Activated CD4-positive, alpha-beta T cell treated with anti-CD3 and anti-CD28 coated beads, Interleukin-10, Interleukin-2, amounts not matched to agents 100 ng/mL and 50 ng/mL, durations not matched to agents 16 hours and 8 hours (primary cell): ENCODE results near the gene ZNF618.

Source experiments
- DNase-seq: peaks from one replicate; pipeline ENCODE4 v3.0.0-alpha.2; 2020

ZNF618 gene

GRCh38 chr9:113876151-113876992, at the start of gene ZNF618:
ZNF618 (plus strand) TSS chr9:113876309; CDS start chr9:113876381, 72 bp downstream.
- DNase-seq, result peak; percentile 20

DNA sequence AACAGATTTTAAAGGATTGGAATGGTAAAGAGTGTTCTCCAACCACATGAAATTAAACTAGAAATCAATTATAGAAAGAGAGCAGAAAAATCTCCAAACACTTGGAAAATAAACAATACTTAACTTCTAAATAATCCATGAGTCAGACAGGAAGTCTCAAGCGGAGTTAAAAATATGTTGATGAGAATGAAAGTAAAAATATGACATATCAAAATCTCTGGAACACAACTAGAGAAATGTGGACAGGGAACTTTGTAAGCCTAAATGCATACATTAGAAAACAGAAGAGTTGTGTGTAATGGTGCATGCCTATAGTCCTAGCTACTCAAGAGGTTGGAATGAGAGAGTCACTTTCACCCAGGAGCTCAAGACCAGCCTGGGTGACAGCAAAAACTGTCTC, 47.9 kb upstream of the ZNF618 start:
- no peak for DNase-seq

GRCh38 chr9:113837334-113837733, 38.8 kb upstream of the ZNF618 start:
- no peak for DNase-seq

GRCh38 chr9:113842086-113842485, 34.0 kb upstream of the ZNF618 start:
- no peak for DNase-seq

DNA sequence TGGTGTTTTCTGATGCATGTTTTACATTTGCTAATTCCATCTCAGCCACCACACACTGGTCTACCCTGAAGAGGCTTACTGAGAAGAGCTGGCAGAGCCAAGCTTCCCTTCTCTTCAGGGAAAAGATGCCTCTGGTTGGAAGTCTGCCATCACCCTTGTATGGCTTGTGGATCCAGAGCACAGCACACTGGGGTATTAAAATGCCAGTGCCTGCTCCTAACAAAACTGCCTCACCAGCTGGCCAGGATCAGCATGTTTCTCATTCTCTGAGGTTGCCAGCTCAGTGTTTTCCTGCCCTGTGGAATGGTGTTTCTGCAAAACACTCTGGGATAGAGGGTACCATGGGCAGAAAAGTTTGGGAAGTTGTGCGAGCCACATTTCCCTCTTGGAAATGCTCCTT, 31.6 kb upstream of the ZNF618 start:
- no peak for DNase-seq

DNA sequence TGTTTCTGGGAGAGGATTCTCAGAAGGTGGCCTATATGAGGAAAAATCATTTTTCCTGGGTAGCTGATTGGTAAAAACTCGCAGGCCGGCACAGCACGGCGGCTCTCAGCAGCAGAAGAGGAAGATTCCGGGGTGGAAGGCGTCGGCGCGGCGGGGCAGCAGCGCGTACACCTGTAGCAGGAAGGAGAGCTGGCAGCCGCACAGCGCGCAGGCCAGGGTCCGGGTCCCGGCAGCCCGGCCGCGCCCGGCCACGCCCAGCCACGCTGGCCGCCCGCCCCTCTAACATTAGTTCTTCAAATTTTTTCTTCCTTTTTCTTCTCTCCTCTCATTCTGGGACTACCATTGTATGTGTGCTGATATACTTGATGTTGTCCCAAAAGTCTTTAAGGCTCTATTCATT, 24.8 kb upstream of the ZNF618 start:
- DNase-seq, result no peak

DNA sequence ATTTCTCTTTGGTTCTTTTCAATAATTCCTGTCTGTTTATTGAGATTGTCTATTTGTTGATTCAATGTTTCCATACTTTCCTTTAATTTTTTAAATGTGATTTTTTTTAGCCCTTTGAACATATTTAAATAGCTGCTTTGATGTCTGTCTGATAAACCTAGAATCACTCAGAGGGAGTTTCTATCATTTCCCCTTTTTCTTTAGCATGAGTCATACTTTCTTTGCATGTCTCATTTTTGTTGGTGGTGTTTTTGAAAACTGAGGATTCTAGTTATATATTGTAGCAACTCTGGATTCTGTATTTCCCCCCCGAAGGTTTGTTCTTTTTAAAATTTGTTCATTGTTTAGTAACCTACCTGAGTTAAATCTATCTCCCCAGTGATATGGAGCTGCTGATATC, 24.2 kb upstream of the ZNF618 start:
- no peak for DNase-seq

- peak; percentile 24 for DNase-seq
These were observed 22.8 kb upstream of the ZNF618 start for GRCh38 chr9:113853333-113853732.

GRCh38 chr9:113854310-113854709, 21.8 kb upstream of the ZNF618 start:
- DNase-seq, result no peak

DNA sequence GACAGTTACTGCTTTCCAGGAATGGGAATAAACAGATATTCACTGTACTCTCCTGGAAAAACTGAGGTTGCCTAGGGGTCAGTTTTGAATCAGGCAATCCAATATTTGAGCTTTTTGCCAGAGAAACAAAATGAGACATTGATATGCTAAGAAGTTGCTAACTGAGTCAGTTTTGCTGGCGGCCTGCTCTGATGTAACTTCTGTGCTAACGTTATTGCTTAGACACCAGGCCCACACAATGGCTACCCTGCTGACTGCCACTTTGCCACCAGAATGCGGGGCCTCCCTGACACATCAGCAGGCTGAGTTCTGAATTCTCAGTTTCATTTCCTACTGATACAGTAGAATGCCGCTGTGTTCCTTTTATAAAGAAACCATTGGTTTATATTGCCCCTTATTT, 18.2 kb upstream of the ZNF618 start:
- peak; percentile 14 for DNase-seq

GRCh38 chr9:113858282-113858681, 17.8 kb upstream of the ZNF618 start:
- DNase-seq, result no peak

- DNase-seq, result no peak
These were observed 12.8 kb upstream of the ZNF618 start for GRCh38 chr9:113863345-113863744.

DNA sequence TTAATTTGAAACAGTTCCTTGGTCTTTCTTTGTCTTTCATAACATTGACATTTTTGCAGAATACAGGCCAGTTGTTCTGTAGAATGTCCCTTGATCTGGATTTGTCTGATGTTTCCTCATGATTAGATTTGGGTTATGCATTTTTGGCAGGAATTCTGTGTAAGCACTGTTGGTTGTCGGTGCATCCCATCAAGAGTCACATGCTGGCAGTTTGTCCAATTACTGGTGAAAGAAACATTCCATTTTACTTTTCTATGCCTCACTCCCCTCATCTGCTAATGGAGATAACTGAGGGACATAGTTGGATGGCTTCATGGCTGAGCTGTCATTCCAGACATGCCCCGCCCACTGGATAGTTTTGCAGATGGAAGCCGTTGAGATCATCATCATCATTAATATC, 7.6 kb upstream of the ZNF618 start:
- no peak for DNase-seq

DNA sequence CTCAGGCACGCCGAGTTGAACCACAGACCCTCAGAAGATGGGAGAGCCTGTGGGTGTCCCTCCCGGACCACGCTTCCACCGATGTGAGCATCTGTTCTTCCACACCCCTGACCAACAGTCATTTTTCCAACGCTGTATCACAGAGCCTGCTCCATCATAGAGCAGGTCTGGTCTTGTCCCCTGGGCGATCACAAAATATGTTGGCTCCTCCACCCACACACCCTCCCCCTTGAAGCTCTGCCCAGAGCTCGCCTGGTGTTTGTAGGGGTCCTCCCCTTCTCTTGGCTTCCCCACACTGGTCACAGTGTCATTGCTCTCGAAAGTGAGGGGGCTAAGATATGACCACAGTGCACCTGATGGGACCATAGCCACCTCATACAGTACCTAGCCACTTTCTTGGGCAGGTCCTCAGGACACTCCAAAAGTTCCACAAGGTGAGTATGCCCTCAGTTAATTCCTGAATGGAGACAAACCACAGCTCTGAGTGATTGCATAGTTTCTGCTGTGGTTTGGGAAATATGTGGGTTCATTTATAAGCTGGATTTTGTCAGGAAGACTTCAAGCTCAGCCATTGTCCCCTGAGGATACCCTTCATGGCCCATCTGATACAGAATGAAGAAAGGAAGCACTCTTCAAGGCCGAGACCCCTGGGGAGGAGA, 3.5 kb upstream of the ZNF618 start:
- DNase-seq, result no peak

DNA sequence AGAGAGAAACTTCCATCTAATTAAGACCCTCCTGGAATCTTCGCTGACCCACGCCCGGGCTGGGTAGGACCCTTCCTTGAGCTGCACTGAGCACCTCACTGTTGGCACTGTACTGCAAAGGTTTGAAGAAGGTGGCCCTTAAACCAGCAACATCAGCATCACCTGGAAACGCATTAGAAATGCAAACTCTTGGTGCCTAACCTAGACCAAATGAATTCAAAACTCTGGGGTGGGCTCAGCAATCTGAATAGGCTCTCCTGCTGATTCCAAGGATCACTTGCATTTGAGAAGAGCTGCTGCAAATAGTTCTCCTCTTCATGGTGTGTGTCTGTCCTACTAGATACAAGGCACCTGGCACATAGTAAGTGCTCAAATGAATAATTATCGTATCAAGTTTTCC, 2.7 kb upstream of the ZNF618 start:
- DNase-seq, result no peak

- no peak for DNase-seq
These were observed 2.2 kb upstream of the ZNF618 start for GRCh38 chr9:113873926-113874325.

DNA sequence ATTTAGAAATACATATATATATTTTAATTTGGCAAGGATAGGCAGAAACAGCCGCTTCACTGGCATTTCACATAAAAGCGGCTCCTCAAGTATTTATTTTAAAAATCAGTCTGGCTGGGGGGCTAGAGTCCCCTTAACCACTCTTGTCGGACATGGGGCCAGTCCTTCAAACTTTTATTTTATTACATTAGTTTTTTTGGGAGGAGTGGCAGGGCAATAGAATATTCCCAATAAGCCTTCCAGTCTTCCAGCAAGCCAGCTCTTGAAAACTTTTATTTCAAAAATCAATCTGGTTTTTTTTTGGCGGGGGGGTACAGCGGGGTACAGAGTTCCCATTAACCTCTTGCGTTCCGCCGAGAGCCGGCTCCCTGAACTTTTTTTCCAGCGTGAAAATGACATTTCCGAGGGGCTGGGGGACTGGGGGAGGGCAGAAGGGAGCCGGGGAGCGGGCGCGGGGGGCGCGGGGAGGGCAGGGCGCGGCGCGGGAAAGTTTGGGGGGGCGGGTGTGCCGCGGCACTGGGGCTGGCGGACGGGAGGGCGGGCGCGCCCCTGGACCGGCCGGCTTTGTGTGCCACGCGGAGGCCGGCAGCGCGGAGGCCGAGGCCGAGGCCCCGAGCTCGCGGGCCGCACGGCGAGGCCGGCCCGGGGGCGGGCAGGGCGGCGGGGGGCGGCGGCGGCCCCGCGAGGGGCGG, 504 bp upstream of the ZNF618 start:
- no peak for DNase-seq

DNA sequence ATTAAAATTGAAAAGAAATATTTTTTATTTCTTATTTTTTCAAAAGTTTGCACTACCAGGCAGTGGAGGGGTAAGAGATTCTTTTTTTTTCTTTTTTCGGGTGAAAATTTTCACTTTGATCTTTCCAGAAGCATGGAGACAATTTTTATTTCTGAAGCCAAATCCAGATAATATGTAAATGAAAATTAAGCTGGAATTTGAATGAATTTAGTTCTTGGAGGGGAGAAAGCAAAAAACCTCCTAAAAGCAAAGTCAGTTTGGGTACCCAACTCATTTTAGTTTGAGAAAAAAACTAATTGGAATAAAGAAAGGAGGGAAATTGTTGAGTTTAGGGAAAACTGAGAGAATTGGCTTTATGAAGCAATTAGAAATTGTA, 872 bp downstream of the ZNF618 start:
- no peak for DNase-seq

DNA sequence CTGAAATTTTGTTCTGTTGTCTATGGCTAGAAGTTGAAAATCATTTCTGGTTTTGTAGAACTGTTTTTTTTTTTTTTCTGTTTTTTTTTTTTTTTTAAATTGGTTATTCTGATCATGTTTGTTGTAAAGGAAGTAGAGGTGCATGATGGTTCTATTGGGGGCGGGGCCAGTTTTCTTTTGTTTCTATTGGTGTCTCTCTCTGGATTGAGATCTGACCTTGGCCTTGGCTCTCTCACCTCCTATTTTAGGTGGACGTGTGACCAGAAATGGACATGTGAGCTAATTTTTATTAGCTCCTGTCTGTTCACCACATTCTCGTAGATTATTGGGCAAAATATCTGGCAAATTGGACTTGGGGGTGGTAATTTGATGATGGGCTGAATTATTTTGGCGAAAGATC, 3.2 kb downstream of the ZNF618 start:
- DNase-seq, result no peak

DNA sequence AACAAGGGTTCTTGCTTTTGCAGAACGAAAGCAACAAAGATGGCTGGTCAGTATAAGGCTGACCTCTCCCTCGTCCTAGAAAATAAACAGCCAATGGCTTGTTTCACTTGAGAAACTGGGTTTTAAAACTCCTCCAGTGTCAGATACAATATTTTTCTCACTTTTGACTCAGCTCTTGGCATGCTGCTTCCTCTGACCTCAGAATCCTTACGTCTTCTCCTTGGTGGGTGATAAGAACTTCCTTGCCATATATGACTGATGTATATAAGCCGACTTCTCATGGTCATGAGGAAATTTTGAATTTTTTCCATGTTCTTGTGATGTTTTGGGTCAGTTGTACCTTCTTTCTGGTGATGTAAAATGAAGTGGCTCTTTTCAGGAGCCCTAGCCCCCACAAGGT, 3.8 kb downstream of the ZNF618 start:
- DNase-seq, result no peak

GRCh38 chr9:113882181-113882580, 6.1 kb downstream of the ZNF618 start:
- DNase-seq, result no peak

DNA sequence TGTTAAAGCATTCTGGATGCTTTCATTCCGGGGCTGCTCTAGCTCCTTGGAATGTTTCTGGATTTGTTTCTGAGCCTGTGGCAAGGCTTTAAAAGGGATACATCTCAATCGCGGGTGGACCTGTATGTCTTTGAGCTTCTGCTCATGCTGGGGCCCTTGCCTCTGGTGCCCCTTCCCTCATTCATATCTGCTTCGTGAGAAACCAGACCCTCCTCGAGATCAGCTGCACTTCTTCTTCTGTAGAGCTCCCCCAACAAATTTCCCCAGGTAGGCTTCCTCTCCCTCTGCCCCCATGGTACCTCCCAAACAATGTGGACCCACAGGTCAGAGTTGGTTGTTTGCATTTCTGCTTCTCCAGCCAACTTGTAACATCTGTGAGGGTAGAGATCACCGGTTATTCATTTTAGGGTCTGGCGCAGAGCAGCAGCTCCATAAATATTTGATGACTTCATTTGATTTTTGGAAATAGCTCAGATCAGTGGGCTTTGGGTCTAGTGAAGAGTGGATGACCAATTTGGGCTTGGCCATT, 6.6 kb downstream of the ZNF618 start:
- DNase-seq, result no peak

GRCh38 chr9:113885183-113886025, 9.3 kb downstream of the ZNF618 start:
- DNase-seq, result no peak
